Measurements from ENCODE around the gene GPR55.

The GPR55 gene

DNA sequence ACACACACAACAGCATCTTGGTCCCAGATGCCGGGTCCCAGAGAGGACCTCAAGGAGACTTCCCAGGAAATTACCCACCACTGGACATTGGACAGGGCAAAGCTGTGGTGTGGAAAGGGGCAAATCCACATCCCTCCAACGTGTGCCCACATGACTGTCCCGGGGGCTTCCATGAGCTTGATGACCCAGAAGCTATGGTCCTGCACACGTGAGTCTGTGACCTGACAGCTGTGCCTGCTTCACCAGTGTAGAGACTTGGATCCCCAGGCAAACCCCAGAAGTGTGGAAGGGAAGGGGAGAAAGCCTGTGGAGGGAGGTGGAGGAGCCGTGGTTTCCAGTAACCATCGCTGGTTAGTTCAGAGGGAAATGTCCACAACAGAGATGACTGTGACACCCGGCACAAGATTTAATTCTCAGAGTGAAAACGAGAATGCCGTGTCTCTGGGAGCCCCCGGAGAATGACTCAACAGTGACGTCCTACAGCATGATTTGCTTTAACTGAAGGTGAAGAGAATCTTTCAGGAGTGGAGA lies 19.1 kb upstream of the GPR55 start:
- Histone ChIP-seq H3K4me3 (ENCODE audit: low read depth, low read length, poor library complexity, severe bottlenecking) (no peak overlapping the region), H3K36me3 (ENCODE audit: insufficient read depth, low read length) (no peaks in the 10 kb centered on the region), H3K9me2 (ENCODE audit: low read depth, low read length) (no peaks in the 10 kb centered on the region), H4K20me1 (ENCODE audit: insufficient read depth, low read length) (no peaks in the 10 kb centered on the region), H3K9ac (ENCODE audit: low read length) (no peak overlapping the region), H3F3A (ENCODE audit: insufficient read depth, low read length) (no peaks in the 10 kb centered on the region), H2AFZ (ENCODE audit: low read length) (no peak overlapping the region), H3K79me2 (ENCODE audit: insufficient read depth, low read length) (no peaks in the 10 kb centered on the region), H3K4me1 (ENCODE audit: insufficient read depth, low read length, severe bottlenecking) (no peaks in the 10 kb centered on the region), H3K9me3 (ENCODE audit: low read length) (no peaks in the 10 kb centered on the region), H3K4me2 (ENCODE audit: low read length) (no peak overlapping the region), H3K27ac (ENCODE audit: low read depth, low read length, poor library complexity, severe bottlenecking) (no peak overlapping the region), H3K27me3 (ENCODE audit: insufficient read depth, low read length) (peaks cover 15% of the 10 kb centered on the region; the same call in 1 of the 2 replicates)
- TF ChIP-seq EZH2 (IDR thresholded peaks at IDR 0.05; ENCODE audit: borderline replicate concordance, low read length), result no peak
- TF ChIP-seq, protein P1, sequence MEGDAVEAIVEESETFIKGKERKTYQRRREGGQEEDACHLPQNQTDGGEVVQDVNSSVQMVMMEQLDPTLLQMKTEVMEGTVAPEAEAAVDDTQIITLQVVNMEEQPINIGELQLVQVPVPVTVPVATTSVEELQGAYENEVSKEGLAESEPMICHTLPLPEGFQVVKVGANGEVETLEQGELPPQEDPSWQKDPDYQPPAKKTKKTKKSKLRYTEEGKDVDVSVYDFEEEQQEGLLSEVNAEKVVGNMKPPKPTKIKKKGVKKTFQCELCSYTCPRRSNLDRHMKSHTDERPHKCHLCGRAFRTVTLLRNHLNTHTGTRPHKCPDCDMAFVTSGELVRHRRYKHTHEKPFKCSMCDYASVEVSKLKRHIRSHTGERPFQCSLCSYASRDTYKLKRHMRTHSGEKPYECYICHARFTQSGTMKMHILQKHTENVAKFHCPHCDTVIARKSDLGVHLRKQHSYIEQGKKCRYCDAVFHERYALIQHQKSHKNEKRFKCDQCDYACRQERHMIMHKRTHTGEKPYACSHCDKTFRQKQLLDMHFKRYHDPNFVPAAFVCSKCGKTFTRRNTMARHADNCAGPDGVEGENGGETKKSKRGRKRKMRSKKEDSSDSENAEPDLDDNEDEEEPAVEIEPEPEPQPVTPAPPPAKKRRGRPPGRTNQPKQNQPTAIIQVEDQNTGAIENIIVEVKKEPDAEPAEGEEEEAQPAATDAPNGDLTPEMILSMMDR (IDR thresholded peaks at IDR 0.05; ENCODE audit: low read length), result no peak

DNA sequence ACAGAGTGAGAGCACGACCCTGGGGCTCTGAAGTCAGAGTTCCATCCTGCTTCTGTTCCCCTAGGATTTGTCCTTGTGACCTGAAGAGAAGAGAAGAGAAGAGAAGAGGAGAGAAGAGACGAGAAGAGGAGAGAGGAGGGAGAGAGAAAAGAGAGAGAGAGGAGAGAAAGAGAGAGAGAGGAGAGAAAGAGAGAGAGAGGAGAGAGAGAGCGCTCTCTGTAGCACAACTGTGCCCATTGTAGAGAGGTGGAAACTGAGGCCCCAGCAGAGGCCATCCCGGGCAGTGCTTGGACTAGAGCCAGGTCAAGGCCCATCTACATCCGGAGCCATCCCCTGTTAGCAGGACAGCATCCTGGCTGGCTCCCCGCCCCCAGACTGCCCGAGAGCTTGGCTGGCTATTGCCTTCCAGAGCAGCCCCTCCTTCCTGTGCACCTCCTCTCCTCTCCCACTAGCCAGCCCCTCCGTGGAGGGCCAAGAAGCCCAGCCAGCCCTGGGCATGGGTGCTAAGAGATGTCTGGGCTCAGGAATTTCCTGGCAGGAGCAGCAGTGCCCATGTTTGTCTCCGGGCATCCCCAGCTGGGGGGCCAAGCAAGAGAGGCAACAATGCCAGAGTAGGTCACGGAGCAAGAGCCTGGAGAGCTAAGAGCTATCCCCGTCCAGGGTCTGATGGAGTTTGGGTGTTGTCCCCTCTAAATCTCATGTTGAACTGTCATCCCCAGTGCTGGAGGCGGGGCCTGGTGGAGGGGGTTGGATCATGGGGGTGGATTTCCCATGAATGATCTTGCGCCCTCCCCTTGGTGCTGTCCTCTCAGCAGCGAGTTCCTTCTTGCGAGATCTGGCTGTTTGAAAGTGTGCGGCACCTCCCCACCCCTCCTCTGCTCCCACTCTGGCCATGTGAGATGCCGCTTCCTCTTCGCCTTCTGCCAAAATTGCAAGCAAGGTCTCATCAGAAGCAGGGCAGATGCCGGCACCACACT lies 18.2 kb upstream of the GPR55 start:
- peaks cover 15% of the 10 kb centered on the region; the same call in 1 of the 2 replicates for H3K27me3 ChIP-seq (ENCODE audit: insufficient read depth, low read length)
- H3K4me2 ChIP-seq (ENCODE audit: low read length), result no peak overlapping the region
- H3K4me3 ChIP-seq (ENCODE audit: low read depth, low read length, poor library complexity, severe bottlenecking), result no peak overlapping the region
- no peaks in the 10 kb centered on the region for H3K9me3 ChIP-seq (ENCODE audit: low read length)
- no peak overlapping the region for H2AFZ ChIP-seq (ENCODE audit: low read length)
- no peaks in the 10 kb centered on the region for H3K4me1 ChIP-seq (ENCODE audit: insufficient read depth, low read length, severe bottlenecking)
- no peak overlapping the region for H3K27ac ChIP-seq (ENCODE audit: low read depth, low read length, poor library complexity, severe bottlenecking)
- TF ChIP-seq EZH2 (IDR thresholded peaks at IDR 0.05; ENCODE audit: borderline replicate concordance, low read length), result no peak
- TF ChIP-seq, protein P1 (IDR thresholded peaks at IDR 0.05; ENCODE audit: low read length), result no peak
- H3F3A ChIP-seq (ENCODE audit: insufficient read depth, low read length), result no peaks in the 10 kb centered on the region
- no peaks in the 10 kb centered on the region for H4K20me1 ChIP-seq (ENCODE audit: insufficient read depth, low read length)
- H3K9ac ChIP-seq (ENCODE audit: low read length), result no peak overlapping the region
- H3K79me2 ChIP-seq (ENCODE audit: insufficient read depth, low read length), result no peaks in the 10 kb centered on the region
- no peaks in the 10 kb centered on the region for H3K9me2 ChIP-seq (ENCODE audit: low read depth, low read length)
- no peaks in the 10 kb centered on the region for H3K36me3 ChIP-seq (ENCODE audit: insufficient read depth, low read length)

DNA sequence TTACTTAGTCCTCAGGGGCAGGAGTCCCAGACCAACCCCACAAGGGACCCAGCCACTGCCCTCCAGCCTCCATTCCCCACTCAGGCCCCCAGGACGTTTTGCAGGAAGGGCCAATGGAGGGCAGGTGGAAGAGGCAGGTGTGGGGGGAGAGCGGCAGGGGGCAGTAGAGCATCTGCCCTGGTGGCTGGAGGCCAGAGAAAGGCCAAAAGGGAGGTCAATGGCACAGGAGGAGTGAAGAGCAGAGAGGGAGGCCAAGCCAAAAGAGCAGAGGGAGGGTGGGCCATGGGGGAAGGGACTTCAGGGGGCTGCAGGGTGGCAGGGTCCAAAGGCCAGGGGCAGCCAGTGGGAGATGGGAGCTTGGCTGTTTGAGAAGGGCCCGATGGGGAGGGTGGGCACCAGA lies 17.3 kb upstream of the GPR55 start:
- Histone ChIP-seq H3K4me2 (ENCODE audit: low read length) (no peak overlapping the region), H3F3A (ENCODE audit: insufficient read depth, low read length) (no peaks in the 10 kb centered on the region), H3K9me3 (ENCODE audit: low read length) (0 out of 2 replicates have a peak, but pooled peaks cover 2% of the 10 kb centered on the region), H3K27me3 (ENCODE audit: insufficient read depth, low read length) (peaks cover 10% of the 10 kb centered on the region; the same call in 1 of the 2 replicates), H3K36me3 (ENCODE audit: insufficient read depth, low read length) (no peaks in the 10 kb centered on the region; the same call in 1 of the 2 replicates), H3K9me2 (ENCODE audit: low read depth, low read length) (no peaks in the 10 kb centered on the region), H4K20me1 (ENCODE audit: insufficient read depth, low read length) (no peaks in the 10 kb centered on the region), H3K9ac (ENCODE audit: low read length) (no peak overlapping the region), H3K79me2 (ENCODE audit: insufficient read depth, low read length) (no peaks in the 10 kb centered on the region), H3K27ac (ENCODE audit: low read depth, low read length, poor library complexity, severe bottlenecking) (no peak overlapping the region), H3K4me3 (ENCODE audit: low read depth, low read length, poor library complexity, severe bottlenecking) (no peak overlapping the region), H3K4me1 (ENCODE audit: insufficient read depth, low read length, severe bottlenecking) (no peaks in the 10 kb centered on the region), H2AFZ (ENCODE audit: low read length) (no peak overlapping the region)
- TF ChIP-seq, protein P1 (IDR thresholded peaks at IDR 0.05; ENCODE audit: low read length), result peak; percentile 63
- TF ChIP-seq EZH2 (IDR thresholded peaks at IDR 0.05; ENCODE audit: borderline replicate concordance, low read length), result no peak
